Measurements from ENCODE around the gene RAPGEF4. TPM values are rescaled to one million over a fixed set of nuclear protein-coding genes. Genes with fewer than 3 reads are reported as not detected.
A peak's percentile ranks its signal among the peaks of the same experiment; 100 is the strongest.

Gene RAPGEF4
- total RNA-seq, 3 donors from 2014 or later, result 1.2 to 2.8 (median 2.2) TPM

DNA sequence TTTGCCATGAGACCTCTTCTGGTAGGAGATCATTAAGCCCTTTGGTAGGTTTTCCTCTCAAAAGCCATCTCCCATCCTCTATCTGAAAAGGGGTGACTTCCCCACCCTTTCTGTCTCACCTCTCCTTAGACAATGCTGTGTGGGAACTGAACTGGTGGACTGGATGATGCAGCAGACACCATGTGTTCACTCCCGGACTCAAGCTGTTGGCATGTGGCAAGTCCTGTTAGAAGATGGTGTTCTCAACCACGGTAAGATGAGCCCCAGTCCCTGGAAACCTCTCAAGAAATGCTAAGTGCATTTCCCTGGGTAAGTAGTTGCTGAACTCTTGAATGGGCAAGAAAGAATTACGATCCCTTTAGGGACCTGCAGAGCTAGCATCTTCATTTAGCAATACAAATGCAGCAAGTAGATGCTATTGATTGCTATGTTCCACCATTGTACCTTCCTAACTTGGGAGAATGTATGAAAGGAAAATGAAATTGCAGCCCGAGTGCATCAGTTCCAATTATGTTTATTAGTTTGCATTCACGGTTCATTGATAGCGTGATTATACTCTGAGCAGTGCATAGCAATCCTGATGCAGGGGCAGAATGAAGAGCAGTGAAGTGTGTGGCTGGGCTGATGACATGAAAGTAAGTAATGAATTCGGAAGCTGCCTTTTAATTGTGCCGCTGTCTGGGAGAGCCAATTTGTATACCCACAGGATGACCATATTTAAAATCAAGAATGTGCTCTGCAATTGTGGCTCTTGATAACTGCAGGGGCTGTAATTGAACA, 230.0 kb downstream of the RAPGEF4 start:
- H3K36me3 ChIP-seq (ENCODE audit: low read depth), result no peaks in the 10 kb centered on the region
- H3K9me3 ChIP-seq, result no peaks in the 10 kb centered on the region
- H3K4me3 ChIP-seq, result no peak overlapping the region
- intact Hi-C loops (cut with DNase I, micrococcal nuclease), result no loop called here
- TF ChIP-seq, protein P1, sequence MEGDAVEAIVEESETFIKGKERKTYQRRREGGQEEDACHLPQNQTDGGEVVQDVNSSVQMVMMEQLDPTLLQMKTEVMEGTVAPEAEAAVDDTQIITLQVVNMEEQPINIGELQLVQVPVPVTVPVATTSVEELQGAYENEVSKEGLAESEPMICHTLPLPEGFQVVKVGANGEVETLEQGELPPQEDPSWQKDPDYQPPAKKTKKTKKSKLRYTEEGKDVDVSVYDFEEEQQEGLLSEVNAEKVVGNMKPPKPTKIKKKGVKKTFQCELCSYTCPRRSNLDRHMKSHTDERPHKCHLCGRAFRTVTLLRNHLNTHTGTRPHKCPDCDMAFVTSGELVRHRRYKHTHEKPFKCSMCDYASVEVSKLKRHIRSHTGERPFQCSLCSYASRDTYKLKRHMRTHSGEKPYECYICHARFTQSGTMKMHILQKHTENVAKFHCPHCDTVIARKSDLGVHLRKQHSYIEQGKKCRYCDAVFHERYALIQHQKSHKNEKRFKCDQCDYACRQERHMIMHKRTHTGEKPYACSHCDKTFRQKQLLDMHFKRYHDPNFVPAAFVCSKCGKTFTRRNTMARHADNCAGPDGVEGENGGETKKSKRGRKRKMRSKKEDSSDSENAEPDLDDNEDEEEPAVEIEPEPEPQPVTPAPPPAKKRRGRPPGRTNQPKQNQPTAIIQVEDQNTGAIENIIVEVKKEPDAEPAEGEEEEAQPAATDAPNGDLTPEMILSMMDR (IDR thresholded peaks at IDR 0.05), result no peak
- H3K4me1 ChIP-seq (ENCODE audit: low read depth), result peaks cover 3% of the 10 kb centered on the region
- ATAC-seq (no peak), DNase-seq (no peak)

DNA sequence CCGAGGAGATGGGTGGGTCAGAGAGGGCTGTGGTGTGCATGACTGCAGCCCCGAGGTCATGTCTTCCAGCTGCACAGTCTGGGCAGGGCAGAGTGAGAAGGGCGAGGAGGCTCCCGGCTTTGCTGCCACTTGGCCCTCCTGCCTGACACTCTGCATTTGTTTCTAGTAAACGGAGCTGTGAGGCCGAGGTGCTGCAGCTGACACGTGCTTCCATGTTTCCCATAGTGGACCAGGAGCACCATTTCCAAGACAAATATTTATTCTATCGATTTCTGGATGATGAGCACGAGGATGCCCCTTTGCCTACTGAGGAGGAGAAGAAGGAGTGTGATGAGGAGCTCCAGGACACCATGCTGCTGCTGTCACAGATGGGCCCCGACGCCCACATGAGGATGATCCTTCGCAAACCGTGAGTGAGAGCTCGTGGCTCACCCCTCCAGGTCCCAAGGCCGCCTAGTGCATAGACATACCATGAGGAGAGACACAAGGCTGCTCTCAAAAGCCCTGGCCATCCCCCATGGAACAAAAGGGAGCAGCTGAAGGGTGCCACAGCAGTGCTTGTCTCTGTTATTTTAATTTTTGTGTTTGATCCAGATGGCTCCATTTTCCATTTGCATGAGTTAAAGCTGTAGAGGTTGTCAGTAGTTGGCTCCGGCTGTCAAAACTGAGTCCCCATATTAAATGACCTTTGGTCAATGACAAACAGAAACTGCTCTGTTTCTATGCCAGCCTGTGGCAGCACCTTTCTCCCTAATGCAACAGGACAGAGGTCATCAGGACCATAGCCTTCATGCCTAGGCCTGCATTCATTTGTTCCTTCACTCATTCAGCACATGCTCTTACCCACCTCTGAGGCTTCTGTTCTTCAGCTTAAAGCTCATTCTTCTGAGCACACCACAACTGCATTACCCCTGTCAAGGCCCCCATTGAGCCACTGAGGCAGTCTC, 231.7 kb downstream of the RAPGEF4 start:
- TF ChIP-seq, protein P1 (IDR thresholded peaks at IDR 0.05), result no peak
- intact Hi-C loops (cut with DNase I, micrococcal nuclease), result no loop called here
- ATAC-seq, result peak; percentile 19
- Histone ChIP-seq H3K4me1 (ENCODE audit: low read depth) (peaks cover 3% of the 10 kb centered on the region), H3K36me3 (ENCODE audit: low read depth) (no peaks in the 10 kb centered on the region), H3K4me3 (no peak overlapping the region), H3K9me3 (no peaks in the 10 kb centered on the region)
- DNase-seq, result no peak

DNA sequence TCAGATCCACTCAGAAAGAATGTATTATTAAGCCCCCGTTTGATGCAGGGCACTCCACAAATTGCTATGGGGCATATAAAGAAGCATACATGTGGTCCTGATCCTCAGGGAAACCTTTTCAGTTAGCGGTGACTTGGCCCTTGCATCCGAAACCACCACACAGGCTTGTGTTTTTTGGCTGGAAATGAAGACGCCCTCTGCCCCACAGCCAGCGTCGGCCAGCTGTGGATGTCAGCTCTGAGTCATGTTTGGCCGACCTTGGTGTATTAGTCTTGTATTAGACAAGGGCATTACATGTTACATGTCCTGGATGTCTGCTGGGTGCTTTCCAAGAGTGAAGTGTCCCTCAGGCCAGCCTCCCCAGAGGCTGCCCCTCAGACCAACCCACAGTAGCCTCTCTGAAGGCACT, 232.4 kb downstream of the RAPGEF4 start:
- TF ChIP-seq, protein P1 (IDR thresholded peaks at IDR 0.05), result no peak
- no peaks in the 10 kb centered on the region for H3K9me3 ChIP-seq
- peaks cover 3% of the 10 kb centered on the region for H3K4me1 ChIP-seq (ENCODE audit: low read depth)
- DNase-seq (peak in 1 of 3 donors; percentile 13), ATAC-seq (peak; percentile 52)
- H3K36me3 ChIP-seq (ENCODE audit: low read depth), result no peaks in the 10 kb centered on the region
- intact Hi-C loops (cut with DNase I, micrococcal nuclease), result no loop called here
- H3K4me3 ChIP-seq, result no peak overlapping the region

DNA sequence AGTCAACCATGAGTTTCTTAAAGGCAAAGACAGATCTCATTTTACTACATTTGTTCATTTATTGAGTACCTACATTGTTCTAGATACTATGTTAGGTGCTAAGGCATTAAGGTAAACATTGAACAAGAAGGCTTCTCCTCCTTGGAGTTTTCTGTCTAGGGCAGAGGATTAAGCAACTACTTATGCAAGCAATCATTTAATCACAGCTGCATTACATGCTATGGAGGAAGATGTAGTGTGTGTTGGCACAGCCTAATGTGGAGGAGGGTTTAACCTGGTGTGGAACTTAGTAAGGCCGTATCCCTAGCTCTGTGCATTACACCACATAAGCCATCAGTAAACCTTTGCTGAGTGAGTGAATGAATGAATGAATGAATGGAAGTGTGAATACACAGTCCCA, 233.5 kb downstream of the RAPGEF4 start:
- Histone ChIP-seq H3K4me3 (no peak overlapping the region), H3K36me3 (ENCODE audit: low read depth) (no peaks in the 10 kb centered on the region), H3K9me3 (no peaks in the 10 kb centered on the region), H3K4me1 (ENCODE audit: low read depth) (peaks cover 3% of the 10 kb centered on the region)
- DNase-seq (no peak), ATAC-seq (no peak)
- intact Hi-C loops (cut with DNase I, micrococcal nuclease), result no loop called here
- TF ChIP-seq, protein P1 (IDR thresholded peaks at IDR 0.05), result no peak

DNA sequence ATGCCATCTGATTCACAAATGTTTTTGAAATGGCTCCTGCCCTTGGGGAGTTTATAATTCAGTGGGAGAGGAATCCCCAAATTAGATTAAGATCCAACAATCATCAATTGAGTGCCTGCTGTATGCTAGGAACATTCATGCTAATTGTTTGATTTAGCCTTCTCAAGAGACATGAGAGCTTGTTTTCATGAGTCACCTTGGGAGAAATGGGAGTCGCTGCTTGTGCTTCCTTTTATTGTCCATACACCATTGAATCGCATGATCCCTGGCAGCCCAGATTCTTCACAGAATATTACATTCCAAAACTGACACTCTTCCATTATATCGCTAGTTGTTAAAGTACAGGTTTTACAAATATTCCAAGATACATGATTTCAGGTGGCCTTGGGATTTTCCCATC, 234.0 kb downstream of the RAPGEF4 start:
- H3K4me1 ChIP-seq (ENCODE audit: low read depth), result peaks cover 5% of the 10 kb centered on the region
- ATAC-seq, result no peak
- H3K9me3 ChIP-seq, result no peaks in the 10 kb centered on the region
- TF ChIP-seq, protein P1 (IDR thresholded peaks at IDR 0.05), result no peak
- no peak for DNase-seq
- H3K36me3 ChIP-seq (ENCODE audit: low read depth), result no peaks in the 10 kb centered on the region
- H3K4me3 ChIP-seq, result no peak overlapping the region
- intact Hi-C loops (cut with DNase I, micrococcal nuclease), result no loop called here

All from mucosa of descending colon (tissue), 3 donors.